ENCODE measurements around the gene ST8SIA6.

DNA sequence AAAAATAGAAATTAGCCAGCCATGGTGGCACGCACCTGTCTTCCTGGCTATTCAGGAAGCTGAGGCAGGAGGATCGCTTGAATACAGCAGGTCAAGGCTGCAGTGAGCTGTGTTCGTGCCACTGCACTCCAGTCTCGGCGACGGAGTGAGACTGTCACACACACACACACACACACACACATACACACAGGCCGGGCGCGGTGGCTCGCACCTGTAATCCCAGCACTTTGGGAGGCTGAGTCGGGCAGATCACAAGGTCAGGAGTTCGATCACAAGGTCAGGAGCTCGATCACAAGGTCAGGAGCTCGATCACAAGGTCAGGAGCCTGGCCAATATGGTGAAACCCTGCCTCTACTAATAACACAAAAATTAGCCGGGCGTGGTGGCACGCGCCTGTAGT lies 68.4 kb downstream of the ST8SIA6 start:
- TF ChIP-seq, protein P1, sequence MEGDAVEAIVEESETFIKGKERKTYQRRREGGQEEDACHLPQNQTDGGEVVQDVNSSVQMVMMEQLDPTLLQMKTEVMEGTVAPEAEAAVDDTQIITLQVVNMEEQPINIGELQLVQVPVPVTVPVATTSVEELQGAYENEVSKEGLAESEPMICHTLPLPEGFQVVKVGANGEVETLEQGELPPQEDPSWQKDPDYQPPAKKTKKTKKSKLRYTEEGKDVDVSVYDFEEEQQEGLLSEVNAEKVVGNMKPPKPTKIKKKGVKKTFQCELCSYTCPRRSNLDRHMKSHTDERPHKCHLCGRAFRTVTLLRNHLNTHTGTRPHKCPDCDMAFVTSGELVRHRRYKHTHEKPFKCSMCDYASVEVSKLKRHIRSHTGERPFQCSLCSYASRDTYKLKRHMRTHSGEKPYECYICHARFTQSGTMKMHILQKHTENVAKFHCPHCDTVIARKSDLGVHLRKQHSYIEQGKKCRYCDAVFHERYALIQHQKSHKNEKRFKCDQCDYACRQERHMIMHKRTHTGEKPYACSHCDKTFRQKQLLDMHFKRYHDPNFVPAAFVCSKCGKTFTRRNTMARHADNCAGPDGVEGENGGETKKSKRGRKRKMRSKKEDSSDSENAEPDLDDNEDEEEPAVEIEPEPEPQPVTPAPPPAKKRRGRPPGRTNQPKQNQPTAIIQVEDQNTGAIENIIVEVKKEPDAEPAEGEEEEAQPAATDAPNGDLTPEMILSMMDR (IDR thresholded peaks at IDR 0.05; ENCODE audit: low read length) = no peak
- TF ChIP-seq EZH2 (optimal IDR thresholded peaks at IDR 0.05; ENCODE audit: low read depth, low read length) = no peak

All from MM.1S (cell line).